ENCODE results near the gene ENPP7.
A peak's percentile ranks its signal among the peaks of the same experiment; 100 is the strongest.
"Not testable (repeated sequence)": the region's sequence is repeated elsewhere in the genome, so short reads cannot be mapped to it uniquely, and the experiment has no call there.

Gene ENPP7

GRCh38 chr17:79750650-79751545 is 20.2 kb downstream of the ENPP7 start:
- peak; percentile 53 for DNase-seq

DNA sequence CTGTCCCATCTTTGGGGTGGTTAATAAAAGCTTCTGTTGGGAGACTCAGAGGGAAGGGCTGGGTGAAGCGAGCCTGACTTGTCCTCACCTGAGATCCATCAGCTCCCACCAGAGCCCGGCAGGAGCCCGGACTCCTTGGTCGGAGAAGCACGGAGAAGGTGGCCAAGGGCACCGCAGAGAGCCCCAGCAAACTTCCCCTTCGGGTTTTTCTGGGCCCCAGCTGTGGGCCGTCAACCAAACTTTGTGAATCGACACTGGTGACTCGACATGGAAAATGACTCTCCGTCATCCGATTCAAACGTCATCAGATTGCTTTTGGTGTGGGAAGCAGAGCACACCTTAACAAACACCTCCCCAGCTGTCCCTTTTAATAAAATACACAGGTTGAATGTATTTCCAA is 21.4 kb downstream of the ENPP7 start:
- no peak for DNase-seq

GRCh38 chr17:79754370-79754769 is 23.6 kb downstream of the ENPP7 start:
- DNase-seq, result no peak

GRCh38 chr17:79754903-79755302 is 24.2 kb downstream of the ENPP7 start:
- DNase-seq, result not testable (repeated sequence)

GRCh38 chr17:79755591-79755990 is 24.8 kb downstream of the ENPP7 start:
- DNase-seq, result no peak

- DNase-seq, result no peak
These were observed 26.5 kb downstream of the ENPP7 start for GRCh38 chr17:79757140-79757745.

- no peak for DNase-seq
These were observed 27.5 kb downstream of the ENPP7 start for GRCh38 chr17:79758271-79758670.

- no peak for DNase-seq
These were observed 29.6 kb downstream of the ENPP7 start for GRCh38 chr17:79760197-79760906.

- no peak for DNase-seq
These were observed 31.3 kb downstream of the ENPP7 start for GRCh38 chr17:79761894-79762589.

DNA sequence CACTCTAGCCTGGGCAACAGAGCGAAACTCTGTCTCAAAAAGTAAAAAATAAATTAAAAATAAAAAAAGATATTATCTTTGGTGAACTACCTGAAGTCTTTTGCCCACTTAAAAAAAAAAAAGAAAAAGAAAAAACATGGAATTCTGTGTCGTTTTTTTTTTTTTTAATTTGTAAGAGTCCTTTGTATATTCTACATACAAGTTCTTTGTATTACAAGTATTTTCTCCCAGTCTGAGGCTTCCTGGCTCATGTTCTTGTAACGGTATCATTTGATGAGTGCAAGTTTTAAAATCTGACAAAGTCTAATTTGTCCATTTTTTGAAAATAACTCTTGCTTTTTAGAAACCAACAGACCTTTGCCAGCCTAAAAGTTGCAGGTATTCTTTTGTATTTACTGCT is 35.0 kb downstream of the ENPP7 start:
- DNase-seq, result no peak

DNA sequence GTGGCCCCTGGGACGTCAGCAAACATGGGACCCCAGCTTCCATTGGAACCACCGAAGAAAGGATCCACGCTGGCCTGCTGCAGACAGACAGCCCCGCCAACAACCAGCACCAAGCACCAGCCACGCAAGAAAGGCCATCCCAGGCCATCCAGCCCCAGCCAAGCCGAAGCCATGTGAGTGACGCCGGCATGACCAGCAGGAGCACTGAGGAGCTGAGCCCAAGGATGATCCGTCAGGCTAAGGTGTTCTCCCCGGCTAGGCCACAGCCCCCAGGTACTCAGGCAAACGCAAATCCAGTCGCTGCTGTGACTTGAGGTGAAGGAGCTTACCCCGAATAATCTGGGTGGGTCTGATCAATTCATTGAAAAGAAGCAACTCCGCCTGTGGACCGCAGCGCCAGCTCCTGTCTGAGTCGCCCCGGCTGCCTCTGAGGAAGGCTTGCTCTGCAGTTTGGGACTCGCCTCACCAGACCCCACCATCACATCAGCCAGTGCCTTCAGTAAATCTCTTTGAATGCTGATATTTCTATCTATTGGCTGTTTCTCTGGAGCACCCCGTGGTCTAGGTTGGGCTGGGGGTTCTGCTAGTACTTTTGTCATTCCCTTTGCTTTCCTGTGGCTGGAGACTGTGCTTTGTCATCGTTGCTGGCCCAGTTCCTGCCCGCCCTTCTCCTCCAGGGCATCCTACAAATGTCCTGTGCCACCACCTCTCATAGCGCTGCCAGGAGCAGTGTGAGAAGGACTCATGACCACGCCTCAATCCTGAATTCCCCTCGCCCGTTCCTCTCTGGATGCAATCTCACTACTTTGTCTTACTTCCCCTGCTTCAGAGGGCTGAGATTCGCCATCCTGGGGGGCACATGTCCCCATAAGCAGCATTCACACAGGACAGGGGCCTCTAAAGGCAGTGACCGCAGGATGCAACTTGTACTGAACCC is 39.1 kb downstream of the ENPP7 start:
- no peak for DNase-seq

GRCh38 chr17:79771276-79771675 is 40.5 kb downstream of the ENPP7 start:
- DNase-seq, result no peak

DNA sequence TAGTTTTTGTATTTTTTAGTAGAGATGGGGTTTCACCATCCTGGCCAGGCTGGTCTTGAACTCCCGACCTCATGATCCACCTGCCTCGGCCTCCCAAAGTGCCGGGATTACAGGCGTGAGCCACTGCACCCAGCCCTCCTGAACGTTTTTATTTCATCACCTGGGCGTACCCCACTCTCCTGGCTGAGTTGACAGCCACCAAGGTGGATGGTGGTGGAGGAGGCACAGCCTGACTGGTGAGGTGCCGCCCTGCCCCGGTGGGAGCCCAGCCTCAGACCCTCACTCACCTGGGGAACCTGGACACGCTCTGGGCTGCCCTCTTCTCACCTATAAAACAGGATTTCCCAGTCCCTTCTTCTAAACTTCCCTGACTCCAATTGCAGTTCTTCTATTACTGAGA is 42.0 kb downstream of the ENPP7 start:
- DNase-seq, result not testable (repeated sequence)

DNA sequence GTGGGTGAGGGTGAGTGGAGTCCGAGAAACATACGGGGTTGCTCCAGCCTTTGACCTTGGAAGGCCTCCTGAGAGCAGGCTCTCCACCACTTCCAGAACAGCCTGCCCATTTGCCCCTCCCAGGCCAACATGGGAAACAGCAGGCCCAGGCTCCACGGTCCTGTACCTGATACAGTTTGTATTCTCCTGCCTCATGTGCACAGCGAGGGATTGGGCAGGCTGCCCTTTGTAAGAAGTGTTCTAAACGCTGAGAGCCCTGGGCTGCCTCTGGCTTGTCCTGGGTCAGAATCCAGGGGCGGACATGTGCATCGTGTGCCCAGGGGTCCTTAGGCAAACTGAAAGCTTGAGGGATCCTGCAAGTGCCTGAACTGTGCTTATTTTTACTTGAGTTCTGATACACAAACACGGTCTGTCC is 43.8 kb downstream of the ENPP7 start:
- no peak for DNase-seq

GRCh38 chr17:79775632-79776031 is 44.9 kb downstream of the ENPP7 start:
- no peak for DNase-seq

- DNase-seq, result no peak
These were observed 45.8 kb downstream of the ENPP7 start for GRCh38 chr17:79776376-79777119.

DNA sequence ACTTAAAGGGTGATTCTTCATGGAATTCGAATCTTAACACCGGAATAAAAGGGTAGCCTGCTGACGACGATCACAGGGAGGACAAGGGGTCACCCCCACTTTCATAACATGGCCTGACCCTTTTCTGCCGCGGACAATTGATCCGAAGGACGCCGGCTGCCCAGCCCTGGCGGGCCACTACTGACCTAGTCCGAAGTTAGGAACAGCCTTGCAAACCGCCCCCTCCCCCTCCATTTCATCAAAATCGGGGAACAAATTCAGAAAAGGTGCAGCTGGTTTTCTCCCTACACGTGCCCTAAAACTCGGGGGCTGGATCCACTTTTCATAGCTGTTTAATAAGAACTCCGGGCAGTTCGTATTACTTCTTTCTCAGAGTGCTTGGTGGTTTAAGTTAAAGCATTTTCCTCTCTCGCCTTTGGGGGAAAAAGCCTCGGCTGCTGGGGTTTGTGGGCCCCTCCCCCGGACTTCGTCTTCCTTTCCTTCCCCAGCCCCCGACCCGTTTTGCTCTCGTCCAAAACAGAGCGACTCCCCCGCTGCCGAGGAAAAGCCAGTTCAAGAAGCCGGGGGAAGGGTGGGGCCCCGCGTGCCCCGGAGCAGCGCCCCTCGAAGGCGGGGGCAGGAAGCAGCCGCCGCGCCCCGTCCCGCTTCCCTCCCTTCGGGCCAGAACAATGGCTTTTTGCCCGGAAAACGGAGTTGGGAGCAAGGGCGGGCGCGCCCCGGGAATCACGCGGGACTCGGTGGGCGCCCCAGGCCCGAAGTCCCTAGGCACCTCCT is 46.6 kb downstream of the ENPP7 start:
- DNase-seq, result peak; percentile 75

- DNase-seq, result peak; percentile 82
These were observed 47.3 kb downstream of the ENPP7 start, which contains the start of gene CBX2 for GRCh38 chr17:79777894-79778503. TSS of gene CBX2 (plus strand) at chr17:79778148. CDS start at chr17:79778236, 88 bp downstream.

DNA sequence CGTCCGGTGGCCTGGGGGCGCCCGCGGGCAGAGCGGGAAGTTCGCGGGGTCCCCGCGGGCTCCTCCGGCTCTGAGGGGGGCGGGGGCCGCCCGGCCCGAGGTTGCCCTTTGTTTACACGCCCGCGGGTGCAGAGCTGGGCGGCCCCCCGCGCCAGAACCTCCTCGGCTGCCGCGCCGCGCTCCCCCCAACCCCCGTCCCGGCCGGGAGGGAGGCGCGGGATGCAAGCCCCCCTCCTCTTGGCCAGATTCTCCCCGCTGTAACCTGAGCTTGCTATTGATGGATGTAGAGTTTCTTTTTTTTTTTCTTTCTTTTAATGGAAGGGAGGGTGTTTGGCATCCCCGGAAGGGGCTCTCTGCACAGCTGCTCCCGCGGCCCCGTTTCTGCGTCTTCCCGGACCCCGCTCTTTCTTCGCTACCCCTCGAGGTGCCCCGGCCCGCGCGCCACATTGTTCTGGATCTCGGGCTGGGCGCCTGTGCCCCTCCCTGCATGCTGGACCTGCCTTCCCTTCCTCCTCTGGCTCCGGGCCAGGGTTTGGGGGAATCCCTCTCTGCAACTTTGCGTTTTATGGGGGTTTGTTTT is 47.9 kb downstream of the ENPP7 start:
- peak; percentile 13 for DNase-seq
